ENCODE results near the gene ARRDC1.

ARRDC1 gene

DNA sequence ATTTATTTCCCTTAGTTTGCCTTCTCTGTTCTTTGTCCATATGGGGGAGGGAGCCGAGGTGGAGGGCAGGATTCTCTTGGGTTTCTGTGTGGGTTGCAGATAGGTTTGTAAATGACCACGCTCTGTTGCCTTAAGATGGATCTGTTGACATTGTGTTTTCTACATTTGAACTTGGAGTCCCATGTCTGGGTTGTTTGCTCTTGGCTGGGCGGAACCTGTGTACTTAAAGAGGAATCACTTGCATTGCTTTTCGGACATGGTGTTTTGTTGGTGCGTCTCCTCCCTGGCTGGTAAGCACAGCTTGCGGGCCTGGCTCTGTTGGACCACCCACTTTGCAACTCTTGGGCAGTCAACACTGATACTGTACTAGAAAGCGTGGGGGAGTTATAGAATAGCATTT, 59.2 kb downstream of the ARRDC1 start:
- no peak overlapping the region for H3K4me3 ChIP-seq (ENCODE audit: low read depth, low read length)
- TF ChIP-seq, protein P1, sequence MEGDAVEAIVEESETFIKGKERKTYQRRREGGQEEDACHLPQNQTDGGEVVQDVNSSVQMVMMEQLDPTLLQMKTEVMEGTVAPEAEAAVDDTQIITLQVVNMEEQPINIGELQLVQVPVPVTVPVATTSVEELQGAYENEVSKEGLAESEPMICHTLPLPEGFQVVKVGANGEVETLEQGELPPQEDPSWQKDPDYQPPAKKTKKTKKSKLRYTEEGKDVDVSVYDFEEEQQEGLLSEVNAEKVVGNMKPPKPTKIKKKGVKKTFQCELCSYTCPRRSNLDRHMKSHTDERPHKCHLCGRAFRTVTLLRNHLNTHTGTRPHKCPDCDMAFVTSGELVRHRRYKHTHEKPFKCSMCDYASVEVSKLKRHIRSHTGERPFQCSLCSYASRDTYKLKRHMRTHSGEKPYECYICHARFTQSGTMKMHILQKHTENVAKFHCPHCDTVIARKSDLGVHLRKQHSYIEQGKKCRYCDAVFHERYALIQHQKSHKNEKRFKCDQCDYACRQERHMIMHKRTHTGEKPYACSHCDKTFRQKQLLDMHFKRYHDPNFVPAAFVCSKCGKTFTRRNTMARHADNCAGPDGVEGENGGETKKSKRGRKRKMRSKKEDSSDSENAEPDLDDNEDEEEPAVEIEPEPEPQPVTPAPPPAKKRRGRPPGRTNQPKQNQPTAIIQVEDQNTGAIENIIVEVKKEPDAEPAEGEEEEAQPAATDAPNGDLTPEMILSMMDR (IDR thresholded peaks at IDR 0.05; ENCODE audit: low read depth, low read length, missing control alignments) = no peak
- H3K36me3 ChIP-seq (replicated peaks) = no peaks in the 10 kb centered on the region
- H3K27ac ChIP-seq = no peak overlapping the region
- in situ Hi-C loops (cut with HindIII; ENCODE audit: low pct_ligation_motif_present, low sequenced_read_pairs) = no loop called here
- no peak for DNase-seq
- no peaks in the 10 kb centered on the region for H3K27me3 ChIP-seq (replicated peaks)
